GM18511 (cell line): Measurements from ENCODE around the gene CCDC27.
"Not testable (repeated sequence)": the region's sequence is repeated elsewhere in the genome, so short reads cannot be mapped to it uniquely, and the experiment has no call there.

Experiments used
- ATAC-seq: cut with Tn5 transposase; IDR thresholded peaks from one replicate; pipeline ENCODE4 v1.9.1; 2021; ENCODE audit warnings: mild to moderate bottlenecking, moderate library complexity; ENCODE audit not compliant: unreplicated experiment

CCDC27 gene

DNA sequence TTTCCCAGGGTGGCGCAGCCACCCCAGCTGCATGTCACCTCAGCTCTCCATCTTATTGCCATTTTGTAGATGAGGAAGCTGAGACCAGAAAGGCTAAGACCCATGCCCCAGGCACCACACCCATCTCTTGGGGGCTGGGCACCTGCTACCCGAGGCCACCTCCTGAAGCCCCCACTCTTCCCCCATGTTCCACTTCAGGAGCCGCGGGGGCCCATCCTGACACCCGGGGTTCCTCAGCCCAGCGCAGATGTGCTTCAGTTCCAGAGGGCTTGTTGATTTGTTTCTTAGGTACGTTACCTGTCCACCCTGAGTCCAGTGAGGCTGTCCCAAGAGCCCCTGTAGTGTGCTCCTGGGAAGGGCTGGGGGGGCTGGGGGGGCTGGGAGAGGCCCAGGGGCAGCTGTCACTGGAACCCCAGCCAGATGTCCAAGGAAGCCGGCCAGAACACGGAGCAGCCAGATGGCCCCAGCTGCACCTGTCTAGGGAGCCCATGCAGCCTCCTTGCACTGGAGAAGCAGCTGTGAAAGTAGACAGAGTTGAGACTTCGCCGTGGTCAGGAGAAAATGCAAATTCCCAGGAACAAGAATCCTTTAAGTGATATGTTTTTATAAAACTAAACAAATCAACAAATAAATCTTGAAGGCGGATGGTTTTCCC, 17.1 kb upstream of the CCDC27 start:
- no peak for ATAC-seq

DNA sequence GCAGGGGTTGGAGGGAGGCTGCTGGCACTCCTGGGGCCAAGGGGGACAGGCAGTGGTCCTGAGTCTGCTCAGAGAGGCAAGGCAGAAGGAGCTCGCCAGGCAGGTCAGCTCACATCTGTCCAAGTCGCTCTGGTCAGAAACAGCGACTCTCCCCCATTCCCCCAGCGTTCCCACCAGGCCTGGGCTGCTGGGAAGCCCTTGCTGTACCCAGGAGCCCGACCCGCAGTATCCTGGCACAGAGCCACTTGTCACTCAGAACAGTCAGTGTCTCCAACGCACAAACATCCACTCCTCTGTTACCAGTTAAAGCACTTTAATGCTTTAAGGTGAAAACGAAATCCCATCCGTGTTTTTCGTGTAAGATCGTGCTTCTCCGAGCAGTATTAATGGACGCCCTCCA, 16.6 kb upstream of the CCDC27 start:
- ATAC-seq = no peak

DNA sequence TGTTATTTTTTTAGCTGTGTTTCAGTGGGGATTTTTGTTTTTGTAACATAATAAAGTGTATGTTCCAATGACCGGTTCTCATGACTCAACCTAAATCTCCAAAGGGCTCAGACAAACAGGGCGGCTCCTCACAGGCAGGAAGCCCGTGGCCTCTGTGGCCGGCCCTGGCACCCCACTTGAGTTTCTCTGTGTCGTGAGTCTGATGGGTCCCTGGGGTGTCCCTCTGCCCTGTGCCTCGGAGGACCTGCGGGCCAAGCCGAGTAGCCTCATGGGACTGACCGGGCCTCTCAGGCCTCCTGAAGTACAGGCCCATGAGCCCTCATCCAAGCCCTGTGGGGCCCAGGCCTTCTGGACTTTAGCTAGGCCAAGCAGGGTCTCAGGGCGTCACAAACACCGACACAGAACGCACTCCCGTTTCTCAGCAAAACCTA, 16.1 kb upstream of the CCDC27 start:
- no peak for ATAC-seq

DNA sequence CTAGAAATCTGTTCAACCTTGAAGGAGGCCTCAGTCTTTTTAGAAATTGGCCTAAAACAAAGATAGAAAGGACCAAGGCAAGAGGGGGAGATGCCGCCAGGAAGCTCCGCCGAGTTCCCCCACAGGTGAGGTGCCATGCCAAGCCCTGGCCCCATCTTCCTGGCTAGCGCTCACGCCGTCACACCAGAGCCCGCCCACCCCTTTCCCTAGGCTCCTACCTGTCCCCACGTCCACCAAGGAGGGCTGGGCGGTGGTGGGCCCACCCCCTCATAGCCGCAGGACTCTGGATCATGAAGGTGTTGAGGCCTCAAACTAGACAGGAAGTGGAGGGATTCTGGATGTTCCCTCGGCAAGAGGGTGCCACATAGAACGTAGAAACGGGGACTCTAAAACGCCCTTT, 15.5 kb upstream of the CCDC27 start:
- ATAC-seq = no peak

DNA sequence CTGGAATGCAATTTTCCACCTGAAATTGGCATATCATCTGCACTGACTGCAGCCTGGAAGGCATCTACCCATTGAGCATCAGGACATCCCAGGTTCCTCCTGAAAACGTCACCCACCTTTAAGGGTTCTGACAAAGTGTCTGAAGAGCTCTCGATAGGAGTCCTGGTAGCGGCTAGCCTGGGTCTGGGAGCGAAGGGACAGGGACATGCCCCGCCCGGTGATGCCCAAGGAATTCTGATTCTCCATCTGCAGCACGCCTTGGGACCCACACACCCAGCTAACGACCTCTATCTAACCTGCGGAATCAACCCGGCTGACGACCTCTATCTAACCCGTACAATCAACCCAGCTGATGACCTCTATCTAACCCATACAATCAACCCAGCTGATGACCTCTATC, 13.3 kb upstream of the CCDC27 start:
- ATAC-seq = no peak

DNA sequence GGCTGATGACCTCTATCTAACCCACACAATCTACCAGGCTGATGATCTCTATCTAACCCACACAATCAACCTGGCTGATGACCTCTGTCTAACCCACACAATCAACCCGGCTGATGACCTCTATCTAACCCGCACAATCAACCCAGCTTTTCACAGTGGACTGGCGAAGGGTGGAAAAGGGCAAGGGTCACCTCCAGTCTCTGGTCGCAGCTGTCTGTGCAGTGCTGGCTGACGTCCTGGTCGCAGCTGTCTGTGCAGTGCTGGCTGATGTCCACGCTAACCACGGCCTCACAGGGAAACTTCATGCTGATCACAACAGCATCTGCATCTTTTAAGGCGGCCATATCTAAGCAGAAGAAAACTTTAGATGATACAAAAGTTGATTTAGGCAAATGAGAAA, 12.2 kb upstream of the CCDC27 start:
- ATAC-seq = no peak

DNA sequence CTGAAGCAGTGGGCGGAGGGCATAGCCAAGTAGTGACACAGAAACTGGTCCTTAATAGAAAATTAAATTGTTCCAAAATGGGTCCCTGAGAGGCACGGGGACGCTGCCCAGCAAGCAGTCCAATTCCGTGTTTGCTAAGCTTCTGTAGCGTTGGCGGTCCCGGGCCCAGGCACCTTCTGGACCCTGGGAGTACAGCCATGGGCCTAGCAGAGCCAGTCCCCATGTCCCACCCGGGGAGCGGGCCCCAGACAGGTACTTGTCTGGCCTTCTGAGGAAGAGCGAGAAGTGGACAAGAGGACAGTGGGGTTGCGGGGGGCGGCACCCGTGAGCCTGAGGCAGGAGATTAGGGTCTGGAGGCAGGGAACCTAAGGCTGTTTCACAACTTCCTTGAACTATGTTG, 11.5 kb upstream of the CCDC27 start:
- no peak for ATAC-seq

DNA sequence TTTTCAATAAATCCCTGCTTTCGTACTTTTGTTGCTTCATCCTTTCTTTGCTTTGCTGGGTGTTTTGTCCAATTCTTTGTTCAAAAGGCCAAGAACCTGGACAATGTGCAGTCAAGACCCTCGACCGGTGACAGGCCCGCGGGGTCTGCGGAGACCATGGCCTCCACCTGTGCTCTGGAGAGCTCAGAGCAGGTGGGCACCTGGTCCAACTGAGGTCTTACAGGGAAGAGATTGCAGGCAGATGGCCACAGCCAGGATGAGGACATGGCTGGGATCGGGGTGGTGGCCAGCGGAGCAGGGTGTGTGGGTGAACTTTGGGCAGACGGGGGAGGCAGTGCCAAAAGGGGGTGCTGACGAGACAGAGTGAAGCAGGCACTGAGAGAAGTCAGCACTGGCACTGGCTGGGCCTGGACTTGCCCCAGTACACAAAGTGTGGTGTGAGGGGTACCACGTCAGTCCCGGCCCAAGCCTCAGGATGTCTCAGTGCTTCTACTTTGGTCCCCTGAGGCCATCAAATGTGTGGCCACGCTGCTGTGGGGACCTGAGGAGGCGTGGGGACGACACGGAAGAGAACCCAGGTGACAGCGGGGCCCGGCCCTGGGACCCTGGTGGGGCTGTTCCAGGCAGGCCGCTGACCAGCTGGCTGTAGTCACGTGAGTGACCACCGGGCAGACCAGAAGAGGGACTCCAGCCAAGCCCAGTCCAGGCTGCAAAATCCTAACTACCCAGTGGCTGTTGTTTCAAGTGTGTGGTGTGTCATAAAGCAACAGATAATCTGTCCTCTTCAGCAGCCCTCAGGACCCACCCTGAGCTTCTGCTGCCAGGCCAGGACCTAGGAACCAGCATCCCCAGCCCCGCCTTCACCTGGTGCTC, 10.4 kb upstream of the CCDC27 start:
- ATAC-seq = no peak

DNA sequence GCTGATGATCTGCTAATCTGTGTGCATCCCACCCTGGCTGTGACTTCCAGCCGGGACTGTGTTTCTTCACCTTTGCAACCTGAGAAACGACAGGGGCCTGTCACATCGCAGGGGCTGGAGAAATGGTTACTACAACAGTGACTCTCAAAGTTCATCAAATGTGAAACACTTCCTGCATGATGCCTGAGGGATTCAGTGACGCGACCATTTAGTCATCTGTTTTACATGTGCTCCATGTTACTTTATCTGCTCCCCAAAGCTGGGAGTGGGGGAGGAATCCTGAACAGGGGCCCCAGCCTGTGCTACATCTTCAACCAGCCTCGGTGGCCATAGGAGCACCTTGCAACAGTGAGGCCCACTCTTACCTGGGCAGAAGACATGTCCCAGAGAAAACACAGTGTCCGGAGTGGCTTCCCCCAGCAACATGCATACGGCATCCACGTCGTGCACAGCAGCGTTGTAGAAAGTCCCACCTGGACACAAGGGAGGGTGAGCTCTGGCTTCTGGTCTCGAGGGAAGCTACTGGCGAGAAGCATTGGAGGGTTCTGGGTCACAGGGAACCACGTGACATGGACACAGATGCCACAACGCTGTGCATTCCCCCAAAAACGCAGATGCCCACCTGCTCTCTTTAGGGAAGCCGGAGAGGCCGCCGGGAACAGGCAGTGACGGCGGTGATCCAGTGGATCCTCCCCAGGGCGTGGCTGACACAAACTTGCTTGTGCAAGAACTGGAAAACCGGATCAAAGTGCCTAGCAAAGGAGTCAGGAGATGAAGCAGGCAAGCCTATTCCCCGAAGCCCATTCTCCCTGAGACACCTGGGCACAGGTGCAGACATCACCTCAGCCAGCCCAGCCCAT, 9.6 kb upstream of the CCDC27 start:
- ATAC-seq = no peak

DNA sequence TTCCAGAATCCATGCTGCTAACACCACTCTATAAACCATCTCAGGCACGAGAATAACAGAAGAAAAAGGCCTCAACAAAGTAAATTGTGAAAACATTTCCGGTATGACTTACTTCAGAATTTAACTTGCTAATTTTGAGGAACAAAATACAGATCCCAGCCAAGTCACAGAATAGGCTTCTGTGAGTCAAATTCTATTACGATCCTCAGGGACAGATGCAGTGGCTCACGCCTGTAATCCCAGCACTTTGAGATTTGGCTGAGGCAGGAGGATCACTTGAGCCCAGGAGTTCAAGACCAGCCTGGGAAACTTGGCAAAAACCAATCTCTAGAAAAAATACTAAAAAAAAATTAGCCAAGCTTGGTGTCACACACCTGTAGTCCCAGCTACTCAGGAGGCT, 8.8 kb upstream of the CCDC27 start:
- no peak for ATAC-seq

DNA sequence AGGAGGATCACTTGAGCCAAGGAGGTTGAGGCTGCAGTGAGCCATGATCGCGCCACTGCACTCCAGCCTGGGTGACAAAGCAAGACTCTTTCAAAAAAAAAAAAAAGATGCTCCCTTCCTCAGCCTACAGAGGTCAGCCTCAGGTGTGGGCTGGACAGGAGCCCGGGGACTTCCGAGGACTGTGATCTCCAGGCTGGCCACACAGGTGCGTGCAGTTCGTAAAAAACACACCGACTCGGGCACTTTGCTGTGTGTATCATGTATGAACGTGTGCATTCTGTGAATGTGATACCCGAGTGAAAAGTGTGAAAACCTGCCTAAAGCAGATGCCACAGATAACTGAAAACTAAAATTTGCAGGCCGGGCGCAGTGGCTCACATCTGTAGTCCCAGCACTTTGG, 8.4 kb upstream of the CCDC27 start:
- no peak for ATAC-seq

DNA sequence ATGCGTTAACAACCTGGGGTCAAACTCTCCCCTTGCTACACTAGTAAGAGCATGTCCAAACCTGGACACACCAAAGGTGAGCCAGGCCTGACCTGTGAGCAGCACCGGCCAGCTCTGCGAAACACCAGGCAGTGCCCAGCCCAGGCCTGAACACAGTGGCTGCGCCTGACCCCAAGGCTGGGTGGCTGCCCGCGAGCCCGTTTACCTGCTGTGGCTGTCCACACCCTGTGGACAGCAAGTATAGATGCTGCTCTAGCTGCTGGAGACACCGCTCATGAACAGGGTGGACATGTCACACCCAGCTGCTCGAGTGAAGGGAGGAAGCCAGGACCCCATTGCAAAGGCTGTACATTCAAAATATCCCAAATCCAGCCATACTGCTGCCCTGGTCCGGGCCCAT, 7.6 kb upstream of the CCDC27 start:
- no peak for ATAC-seq

DNA sequence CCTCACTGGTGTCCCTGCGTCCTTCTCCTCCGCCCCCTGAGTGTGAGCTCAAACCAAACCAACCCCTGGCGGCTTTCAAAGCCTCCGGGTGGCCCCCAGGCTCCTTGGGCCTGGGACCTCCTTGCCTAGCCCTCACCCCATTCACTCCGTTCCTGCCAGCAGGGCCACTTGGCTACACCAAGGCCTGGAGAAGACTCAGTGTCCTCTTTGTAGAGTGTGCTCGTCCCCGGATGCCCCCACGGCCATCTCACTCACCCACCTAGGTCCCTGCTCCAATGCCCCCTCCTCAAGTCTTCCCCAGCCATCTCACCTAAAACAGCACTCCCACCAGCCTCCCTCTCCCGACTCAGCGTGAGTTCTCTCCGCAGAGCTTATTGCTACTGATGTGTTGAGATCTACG, 7.2 kb upstream of the CCDC27 start:
- ATAC-seq = no peak

DNA sequence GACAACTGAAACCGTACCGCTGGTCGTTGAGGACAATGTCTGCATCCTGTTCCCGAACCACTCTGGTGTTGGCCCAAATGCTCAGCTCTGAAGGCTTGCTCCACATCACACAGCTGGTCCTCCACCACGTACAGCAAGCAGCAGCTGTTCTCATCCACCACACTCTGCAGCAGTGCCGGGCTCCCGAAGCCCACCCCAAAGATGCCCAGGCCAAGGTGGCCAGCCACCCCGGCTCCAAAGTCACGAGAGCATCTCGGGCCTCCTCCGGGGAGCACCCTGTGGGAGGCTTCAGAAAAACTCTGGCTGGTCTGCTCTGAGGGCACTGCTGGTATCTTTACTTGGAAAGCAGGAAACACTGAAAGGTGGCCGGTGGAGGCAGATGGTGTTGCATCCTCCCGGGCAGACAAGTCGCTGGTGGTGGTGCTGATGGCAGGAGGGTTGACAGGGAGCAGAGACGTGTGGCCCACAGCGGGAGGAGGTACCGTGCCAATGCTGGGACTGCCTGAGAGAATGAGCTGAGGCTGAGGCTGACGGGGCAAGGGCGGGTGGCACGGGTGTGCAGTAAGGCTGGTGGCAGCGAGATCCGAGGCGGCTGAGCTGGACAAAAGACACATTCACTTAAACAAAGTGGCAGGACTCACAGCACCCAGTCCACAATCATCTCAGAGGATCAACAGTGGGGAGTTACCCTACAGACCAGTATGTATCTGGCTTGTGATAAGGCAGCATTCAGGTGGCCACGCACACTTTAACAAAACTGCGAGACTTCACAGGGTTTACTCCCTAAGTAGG, 6.5 kb upstream of the CCDC27 start:
- ATAC-seq = no peak

DNA sequence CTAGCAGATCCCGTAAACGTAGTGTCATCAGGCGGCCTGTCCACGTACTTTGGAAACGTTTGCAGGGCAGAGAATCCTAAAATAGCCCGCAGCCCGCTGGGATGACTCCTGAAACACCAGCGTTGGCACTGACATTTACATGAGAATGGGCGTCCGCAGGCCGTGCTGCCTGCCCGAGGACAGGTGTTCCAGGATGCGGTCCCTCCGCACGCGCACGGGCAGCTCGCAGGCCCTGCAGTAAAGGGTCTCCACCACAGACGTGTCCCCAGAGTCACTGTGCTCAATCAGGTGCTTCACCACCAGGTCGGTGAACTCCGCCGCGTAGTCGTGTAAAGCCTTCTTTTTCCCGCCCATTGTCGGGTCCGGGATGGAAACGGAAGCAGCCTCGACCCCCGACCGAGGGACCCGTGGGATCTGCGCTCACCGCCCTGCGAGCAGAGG, 5.8 kb upstream of the CCDC27 start:
- ATAC-seq = peak; percentile 31

DNA sequence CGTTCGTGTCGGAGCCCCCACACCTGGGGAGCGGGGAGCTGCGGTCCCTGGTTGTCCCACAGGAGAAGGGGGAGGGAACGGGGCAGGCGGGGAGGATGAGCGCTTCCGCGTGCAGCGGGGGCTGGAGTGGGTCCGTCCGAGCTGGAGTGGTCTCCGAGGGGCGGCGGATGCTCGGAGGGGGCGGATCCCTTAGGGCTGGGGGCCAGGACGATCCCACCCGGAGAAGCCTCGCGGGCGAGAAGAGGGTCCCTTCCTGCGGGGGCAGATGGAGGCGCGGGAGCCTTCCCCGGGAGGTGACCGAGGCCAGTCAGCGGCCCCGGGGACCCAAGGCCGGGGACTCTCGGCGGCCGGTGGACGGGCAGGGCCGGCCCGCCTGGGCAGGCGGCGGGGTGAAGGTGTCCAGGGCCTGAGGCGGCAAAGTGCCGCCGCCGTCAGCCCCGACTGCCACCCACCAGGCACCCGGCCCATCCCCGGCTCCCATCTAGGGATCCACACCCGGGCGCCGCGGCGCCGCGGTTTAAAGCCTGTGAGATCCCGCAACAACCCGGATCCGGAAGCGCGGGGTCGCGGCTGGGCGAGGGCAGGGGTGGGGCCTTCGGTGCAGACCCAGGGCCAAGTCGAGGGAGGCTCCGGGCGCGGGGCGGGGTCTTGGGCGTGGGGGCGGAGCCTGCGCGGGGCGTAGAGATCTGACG, 5.3 kb upstream of the CCDC27 start:
- peak; percentile 76 for ATAC-seq

DNA sequence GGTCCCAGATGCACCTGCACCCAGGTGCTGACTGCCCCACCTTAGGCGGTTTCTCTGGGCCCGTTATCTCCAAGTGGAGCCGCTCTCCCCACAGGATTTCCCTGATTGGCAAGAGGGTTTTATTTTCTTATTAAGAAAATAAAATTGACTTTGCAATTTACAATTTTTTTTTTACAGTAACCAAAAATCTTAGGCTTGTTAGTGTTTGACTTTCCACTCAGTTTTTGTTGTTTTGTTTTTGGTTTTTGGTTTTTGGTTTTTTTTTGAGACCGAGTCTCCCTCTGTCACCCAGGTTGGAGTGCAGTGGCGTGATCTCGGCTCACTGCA, 4.8 kb upstream of the CCDC27 start:
- no peak for ATAC-seq

DNA sequence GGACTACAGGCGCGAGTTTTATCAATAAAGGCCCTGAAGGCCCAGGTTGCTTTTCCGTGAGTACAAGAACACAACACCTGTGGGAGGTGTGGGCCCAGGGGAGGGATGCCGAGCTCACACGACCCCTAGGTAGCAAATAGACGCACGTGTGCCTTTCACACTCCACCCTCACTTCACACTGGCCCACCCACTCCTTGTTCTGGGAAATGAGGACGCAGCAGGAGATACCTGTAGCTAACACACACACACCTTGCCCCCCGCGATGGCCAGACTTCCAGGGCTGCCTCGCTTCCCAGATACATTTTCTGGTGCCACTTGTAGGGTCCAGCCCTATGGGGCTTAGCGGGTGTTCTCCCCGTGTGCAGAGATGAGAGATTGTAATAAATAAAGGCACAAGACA, 4.3 kb upstream of the CCDC27 start:
- no peak for ATAC-seq

DNA sequence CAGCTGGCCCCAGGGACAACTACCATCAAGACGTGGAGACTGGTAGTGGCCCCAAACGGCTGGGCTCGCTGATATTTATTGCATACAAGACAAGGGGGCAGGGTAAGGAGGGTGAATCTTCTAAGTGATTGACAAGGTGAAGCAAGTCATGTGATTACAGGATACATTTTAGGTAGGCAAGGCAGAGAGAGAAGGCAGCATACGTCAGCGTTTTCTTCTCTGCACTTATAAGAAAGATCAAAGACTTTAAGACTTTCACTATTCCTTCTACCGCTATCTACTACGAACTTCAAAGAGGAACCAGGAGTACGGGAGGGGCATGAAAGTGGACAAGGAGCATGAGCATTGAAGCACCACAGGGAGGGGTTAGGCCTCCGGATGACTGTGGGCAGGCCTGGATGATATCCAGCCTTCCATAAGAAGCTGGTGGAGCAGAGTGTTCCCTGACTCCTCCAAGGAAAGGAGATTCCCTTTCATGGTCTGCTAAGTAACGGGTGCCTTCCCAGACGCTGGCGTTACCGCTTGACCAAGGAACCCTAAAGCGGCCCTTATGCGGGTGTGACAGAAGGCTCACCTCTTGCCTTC, 3.8 kb upstream of the CCDC27 start:
- not testable (repeated sequence) for ATAC-seq

DNA sequence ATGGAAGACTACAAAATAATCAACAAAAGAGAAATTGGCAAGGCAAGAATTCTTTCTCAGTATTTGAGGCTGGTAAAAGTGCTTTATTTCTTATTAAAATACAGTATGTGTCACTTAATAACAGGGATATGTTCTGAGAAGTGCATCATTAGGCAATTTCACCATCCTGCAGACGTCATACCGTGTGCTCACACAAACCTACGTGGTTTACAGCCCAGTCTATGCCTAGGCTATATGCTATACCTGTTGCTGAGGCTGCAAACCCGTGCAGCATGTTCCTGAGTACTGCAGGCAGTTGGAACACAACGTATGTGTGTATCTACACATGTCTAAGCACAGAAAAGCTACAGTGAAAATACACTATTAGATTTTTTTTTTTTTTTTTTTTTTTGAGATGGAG, 2.7 kb upstream of the CCDC27 start:
- no peak for ATAC-seq
